Pericardium fibroblast (primary cell): Measurements from ENCODE around the gene DHX58. TPM values are rescaled to one million over a fixed set of nuclear protein-coding genes. Genes with fewer than 3 reads are reported as not detected.

Experiments used
- total RNA-seq: library from RNA; depleted of rRNA; stranded (reverse); fragments of >200 nt; gene quantifications from 2 replicates; pipeline ENCODE4 v1.2.3, GENCODE V29; 2015

Gene DHX58
- total RNA-seq, result 10.9 and 11.0 TPM in 2 replicates

DNA sequence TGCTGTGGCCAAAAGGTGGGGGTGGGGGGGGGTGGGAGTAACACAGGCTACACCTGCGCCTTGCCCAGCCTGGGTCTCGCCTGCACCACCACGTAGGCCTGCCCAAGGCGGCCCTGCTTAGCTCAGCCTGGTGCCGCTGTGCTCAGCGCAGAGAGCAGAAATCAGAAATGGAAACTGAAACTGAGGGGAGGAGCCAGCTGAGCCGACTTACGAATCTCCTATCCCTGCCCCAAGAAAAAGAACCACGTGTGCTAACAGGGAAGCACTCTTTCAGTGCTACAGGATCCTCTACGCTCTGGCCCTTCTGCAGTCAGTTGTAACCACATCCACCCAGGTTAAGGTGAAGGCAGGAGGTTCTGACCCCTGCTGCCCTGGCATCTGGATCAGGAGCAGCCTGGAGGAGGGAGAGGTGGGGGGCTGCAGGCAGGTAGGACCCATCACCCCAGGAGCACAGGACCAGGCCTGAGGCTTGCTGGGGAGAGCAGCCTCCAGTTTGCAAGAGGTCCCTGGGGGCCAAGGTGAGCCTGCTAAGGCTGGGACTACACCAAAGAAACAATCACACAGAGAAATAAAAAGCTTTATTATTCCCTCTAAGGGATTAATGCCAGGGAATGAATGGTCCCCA is at the start of gene DHX58:
Gene DHX58, minus strand, starts transcription at position 163 of the 625 bp plus-strand sequence. CDS start 822 bp downstream, outside the sequence.

DNA sequence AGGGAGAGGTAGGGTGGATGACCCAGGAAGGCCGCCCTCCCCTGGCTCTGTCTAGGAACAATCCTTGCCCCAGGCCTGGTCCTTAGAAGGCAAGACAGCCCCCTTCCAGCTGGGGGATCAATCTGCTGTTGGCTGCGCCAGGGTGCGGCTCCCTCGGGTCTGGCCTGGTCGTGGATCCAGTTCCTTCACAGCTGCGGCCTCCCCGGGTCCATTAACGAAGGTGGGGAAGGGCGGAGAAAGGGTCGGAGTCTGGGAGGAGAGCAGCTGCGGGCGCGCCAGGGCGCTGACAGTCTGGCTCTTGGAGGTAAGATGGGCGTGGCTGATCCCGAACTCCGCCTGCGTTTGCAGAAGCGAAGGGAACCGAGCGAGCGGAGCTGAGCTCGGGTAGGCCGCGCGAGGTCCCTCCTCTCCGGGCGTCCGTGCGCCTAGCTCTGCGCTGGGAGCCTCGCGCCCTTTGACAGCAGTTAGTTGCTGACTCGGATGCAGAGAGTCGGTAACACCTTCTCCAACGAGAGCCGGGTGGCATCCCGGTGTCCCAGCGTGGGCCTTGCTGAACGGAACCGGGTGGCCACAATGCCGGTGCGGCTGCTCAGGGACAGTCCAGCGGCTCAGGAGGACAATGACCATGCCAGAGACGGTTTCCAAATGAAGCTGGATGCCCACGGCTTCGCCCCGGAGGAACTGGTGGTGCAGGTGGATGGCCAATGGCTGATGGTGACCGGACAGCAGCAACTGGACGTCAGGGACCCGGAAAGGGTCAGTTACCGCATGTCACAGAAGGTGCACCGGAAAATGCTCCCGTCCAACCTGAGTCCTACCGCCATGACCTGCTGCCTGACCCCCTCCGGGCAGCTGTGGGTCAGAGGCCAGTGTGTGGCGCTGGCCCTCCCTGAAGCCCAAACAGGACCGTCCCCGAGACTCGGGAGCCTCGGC is 10.1 kb upstream of the DHX58 start, which contains the start of gene HSPB9:
Gene HSPB9, plus strand, starts transcription at position 434 of the 933 bp plus-strand sequence. Its CDS starts 47 bp downstream, at position 481.

GRCh38 chr17:42120770-42121769 is 8.6 kb upstream of the DHX58 start, which contains the start of gene KAT2A:
Gene KAT2A, minus strand, starts transcription at chr17:42121367. Its CDS starts 63 bp downstream, at chr17:42121304.

DNA sequence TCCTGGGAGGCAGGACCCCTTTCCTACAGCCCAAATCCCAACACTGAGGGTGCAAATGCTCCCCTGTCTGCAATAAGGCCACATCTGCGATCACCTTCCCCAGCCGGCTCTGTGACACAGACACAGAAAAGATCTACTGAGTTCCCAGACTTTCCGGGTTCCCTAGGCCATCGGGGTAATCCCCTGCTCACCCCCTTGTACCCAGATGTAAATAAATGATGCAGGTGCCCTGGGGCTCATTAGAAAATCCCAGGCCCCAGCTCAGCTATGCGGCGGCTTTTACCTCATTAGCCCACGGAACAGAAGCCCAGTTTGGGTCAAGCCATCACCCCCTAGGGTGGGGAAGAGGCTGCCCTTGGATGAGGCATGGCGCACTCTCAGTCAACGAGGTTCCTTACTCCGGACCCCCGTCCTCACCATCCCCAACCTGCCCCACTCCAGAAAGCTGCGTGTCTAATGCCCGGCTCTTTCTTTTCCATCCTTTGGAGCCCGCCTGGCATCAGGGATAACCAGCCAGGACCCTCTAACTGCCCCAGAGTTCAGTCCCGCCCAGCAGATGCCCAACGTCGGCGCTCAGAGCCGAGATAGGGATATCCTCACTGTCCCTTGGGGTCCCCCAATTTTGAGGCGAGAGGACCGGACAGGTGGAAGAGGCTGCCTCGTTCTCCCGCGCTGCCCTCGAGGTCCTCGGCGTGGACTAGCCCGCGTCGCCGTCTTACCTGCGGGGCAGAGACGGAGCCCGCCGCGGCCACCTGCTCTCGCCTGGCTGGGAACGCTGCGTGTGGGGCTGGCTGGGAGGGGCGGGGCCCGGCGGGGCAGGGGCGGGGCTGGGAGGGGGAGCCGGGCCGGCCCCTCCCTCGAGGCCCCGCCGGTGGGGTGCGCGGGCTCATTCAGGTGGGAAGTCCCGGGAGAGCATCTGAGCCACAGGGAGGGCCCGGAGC is 14.6 kb downstream of the DHX58 start, which contains the start of gene ZNF385C:
Gene ZNF385C, minus strand, starts transcription at position 783 of the 941 bp plus-strand sequence. CDS start 35,417 bp downstream, outside the sequence.

Other genes starting within 250 kb of the DHX58 start
- gene KLHL11, start 247.3 kb downstream of the DHX58 start, total RNA-seq, result 11.2 and 14.6 TPM in 2 replicates
- gene ACLY, start 193.8 kb downstream of the DHX58 start, total RNA-seq, result 147 and 228 TPM in 2 replicates
- gene ODAD4, start 182.1 kb downstream of the DHX58 start, total RNA-seq, result 0.68 and 1.3 TPM in 2 replicates
- gene CNP, start 145.9 kb downstream of the DHX58 start, total RNA-seq, result 62.6 and 69.4 TPM in 2 replicates
- 39.7 and 67.8 TPM in 2 replicates for gene DNAJC7, start 95.3 kb downstream of the DHX58 start, total RNA-seq
- 41.5 and 65.0 TPM in 2 replicates for gene NKIRAS2, start 92.6 kb downstream of the DHX58 start, total RNA-seq
- 0.23 and 0.43 TPM in 2 replicates for gene C17orf113, start 62.1 kb downstream of the DHX58 start, total RNA-seq
- 0.60 TPM in 1 of 2 replicates, not detected in the other for gene ZNF385C, start 14.2 kb downstream of the DHX58 start, total RNA-seq
- gene KAT2A, start 8.7 kb upstream of the DHX58 start, total RNA-seq, result 12.0 and 26.2 TPM in 2 replicates
- not detected in 2 replicates for gene HSPB9, start 10.1 kb upstream of the DHX58 start, total RNA-seq
- gene RAB5C, start 42.3 kb upstream of the DHX58 start, total RNA-seq, result 76.7 and 146 TPM in 2 replicates
- not detected in 2 replicates for gene KCNH4, start 68.4 kb upstream of the DHX58 start, total RNA-seq
- gene HCRT, start 72.7 kb upstream of the DHX58 start, total RNA-seq, result not detected in 2 replicates
- 11.7 and 18.6 TPM in 2 replicates for gene GHDC, start 81.8 kb upstream of the DHX58 start, total RNA-seq
- 19.6 and 20.9 TPM in 2 replicates for gene STAT5B, start 163.7 kb upstream of the DHX58 start, total RNA-seq
- gene STAT5A, start 175.8 kb upstream of the DHX58 start, total RNA-seq, result 28.2 and 31.7 TPM in 2 replicates